PFSK-1 (cell line): ENCODE results near the gene ARHGAP15.

Experiments used
- FOXP2 ChIP-seq: optimal IDR thresholded peaks from 2 replicates; pipeline ENCODE3; 2011; ENCODE audit warnings: borderline replicate concordance, control low read depth, inconsistent platforms; ENCODE audit not compliant: insufficient read depth; ENCODE audit errors: extremely low read length, extremely low read depth
- POLR2AphosphoS5 ChIP-seq: IDR thresholded peaks from 2 replicates; pipeline ENCODE4 v1.6.1; 2012; ENCODE audit warnings: low read depth, mild to moderate bottlenecking, control low read depth, low read length, moderate library complexity
- SIN3A ChIP-seq: IDR thresholded peaks from 2 replicates; pipeline ENCODE4 v1.6.1; 2012; ENCODE audit warnings: mild to moderate bottlenecking, low read length, moderate library complexity, borderline replicate concordance; ENCODE audit not compliant: insufficient read depth
- TAF1 ChIP-seq: IDR thresholded peaks from 2 replicates; pipeline ENCODE4 v1.6.1; 2012; ENCODE audit warnings: low read length, control low read depth, borderline replicate concordance; ENCODE audit not compliant: insufficient read depth
- TF ChIP-seq, protein P1 (sequence below), 2 experiments: IDR thresholded peaks; 2 replicates each; pipeline versions ENCODE4 v1.6.1 to v1.8.0; 2011 to 2012; ENCODE audit warnings: low read depth in 2 of 2, low read length in 2 of 2, control low read depth in 1 of 2, inconsistent platforms in 1 of 2, mild to moderate bottlenecking in 1 of 2, moderate library complexity in 1 of 2; ENCODE audit not compliant: insufficient read depth in 1 of 2

The ARHGAP15 gene

DNA sequence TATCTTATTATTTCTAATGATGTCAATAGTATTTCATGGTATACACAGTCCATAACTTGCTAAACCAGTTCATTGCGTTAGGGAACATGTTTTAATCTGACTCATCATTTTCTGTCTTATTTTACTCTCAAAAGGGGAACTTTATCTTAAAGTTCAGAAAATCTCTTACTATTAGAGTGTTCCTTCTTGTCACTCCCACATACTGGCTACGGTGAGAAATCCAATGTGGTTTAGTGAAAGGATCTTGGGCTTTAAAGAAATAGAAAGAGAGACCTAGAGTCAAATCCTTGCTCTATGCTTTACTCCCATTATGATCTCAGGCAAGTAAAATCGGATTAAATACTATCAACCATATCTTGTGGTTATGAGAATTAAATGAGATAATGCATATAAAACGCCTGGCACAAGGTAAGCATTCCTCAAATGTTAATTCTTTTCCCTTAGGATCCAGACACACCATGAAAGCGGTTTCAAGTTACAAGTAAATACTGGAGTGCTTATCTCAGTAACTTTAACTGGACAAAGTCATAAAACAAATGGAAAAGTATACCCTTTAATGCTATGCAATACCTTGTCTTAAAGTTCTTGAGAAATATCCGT lies 576.0 kb downstream of the ARHGAP15 start:
- TF ChIP-seq FOXP2 (no peak), POLR2AphosphoS5 (no peak), SIN3A (no peak), TAF1 (no peak)
- TF ChIP-seq, protein P1, sequence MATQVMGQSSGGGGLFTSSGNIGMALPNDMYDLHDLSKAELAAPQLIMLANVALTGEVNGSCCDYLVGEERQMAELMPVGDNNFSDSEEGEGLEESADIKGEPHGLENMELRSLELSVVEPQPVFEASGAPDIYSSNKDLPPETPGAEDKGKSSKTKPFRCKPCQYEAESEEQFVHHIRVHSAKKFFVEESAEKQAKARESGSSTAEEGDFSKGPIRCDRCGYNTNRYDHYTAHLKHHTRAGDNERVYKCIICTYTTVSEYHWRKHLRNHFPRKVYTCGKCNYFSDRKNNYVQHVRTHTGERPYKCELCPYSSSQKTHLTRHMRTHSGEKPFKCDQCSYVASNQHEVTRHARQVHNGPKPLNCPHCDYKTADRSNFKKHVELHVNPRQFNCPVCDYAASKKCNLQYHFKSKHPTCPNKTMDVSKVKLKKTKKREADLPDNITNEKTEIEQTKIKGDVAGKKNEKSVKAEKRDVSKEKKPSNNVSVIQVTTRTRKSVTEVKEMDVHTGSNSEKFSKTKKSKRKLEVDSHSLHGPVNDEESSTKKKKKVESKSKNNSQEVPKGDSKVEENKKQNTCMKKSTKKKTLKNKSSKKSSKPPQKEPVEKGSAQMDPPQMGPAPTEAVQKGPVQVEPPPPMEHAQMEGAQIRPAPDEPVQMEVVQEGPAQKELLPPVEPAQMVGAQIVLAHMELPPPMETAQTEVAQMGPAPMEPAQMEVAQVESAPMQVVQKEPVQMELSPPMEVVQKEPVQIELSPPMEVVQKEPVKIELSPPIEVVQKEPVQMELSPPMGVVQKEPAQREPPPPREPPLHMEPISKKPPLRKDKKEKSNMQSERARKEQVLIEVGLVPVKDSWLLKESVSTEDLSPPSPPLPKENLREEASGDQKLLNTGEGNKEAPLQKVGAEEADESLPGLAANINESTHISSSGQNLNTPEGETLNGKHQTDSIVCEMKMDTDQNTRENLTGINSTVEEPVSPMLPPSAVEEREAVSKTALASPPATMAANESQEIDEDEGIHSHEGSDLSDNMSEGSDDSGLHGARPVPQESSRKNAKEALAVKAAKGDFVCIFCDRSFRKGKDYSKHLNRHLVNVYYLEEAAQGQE (IDR thresholded peaks at IDR 0.05; ENCODE audit: insufficient read depth in 1 of 2, low read depth in 2 of 2, low read length in 2 of 2): no peak

DNA sequence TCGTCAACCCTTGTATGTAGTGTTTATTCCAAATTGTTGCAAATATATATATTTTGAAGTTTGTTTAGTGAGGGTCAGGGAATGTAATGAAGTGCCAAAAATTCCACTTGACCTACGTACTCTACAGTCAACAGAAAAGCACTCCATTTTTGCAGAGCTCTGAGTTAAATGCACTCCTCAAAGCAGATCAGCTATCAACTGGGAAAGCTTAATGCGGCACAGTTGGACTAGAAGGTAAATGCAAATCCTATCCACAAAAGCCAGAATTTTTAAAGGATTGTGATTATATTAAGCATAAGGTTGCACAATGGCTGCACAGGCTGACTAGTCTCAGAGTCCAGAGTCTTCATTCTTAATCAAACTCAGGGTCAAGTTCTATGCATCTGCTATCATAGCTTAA lies 577.1 kb downstream of the ARHGAP15 start:
- TF ChIP-seq FOXP2 (no peak), TAF1 (no peak), POLR2AphosphoS5 (no peak), SIN3A (no peak)
- TF ChIP-seq, protein P1 (IDR thresholded peaks at IDR 0.05; ENCODE audit: insufficient read depth in 1 of 2, low read depth in 2 of 2, low read length in 2 of 2): no peak

DNA sequence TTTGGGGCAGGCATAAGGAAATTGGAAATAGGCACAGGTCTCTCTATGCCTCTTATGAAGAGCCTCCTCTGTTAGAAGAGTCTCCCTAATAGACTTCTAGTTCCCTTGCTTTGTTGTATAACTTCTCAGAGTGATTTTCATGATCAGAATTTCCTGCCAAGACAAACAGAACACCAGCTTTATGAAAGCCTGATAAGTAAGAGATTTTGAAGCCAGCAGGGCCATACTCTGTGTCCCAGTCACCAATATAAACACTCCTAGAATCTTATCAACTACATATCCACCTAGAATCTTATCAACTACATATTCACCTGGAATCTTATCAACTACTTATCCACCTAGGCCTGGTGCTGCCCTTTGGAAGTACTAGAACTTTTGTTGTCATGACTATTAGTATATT lies 579.5 kb downstream of the ARHGAP15 start:
- TF ChIP-seq POLR2AphosphoS5 (no peak), TAF1 (no peak), FOXP2 (no peak), SIN3A (no peak)
- TF ChIP-seq, protein P1 (IDR thresholded peaks at IDR 0.05; ENCODE audit: insufficient read depth in 1 of 2, low read depth in 2 of 2, low read length in 2 of 2): no peak

DNA sequence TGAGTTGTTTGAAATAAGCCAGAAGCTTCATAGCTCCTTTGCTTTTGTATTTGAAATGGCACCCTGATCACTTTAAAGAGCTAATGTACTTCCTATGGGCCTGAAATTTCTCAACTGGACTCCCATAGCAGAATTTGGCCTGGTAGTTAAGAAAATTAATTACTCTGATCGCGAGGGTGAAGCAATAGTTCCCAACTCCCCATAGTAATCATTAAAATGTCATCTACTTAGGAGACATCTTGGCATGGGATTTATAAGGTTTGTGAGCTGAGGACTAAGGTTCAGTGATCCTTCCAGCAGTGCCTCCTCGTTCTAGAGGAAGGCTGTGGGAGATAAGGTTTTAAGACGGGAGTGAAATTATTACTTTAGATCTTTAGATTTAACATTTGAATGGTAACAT lies 581.0 kb downstream of the ARHGAP15 start:
- TF ChIP-seq, protein P1 (IDR thresholded peaks at IDR 0.05; ENCODE audit: insufficient read depth in 1 of 2, low read depth in 2 of 2, low read length in 2 of 2): no peak
- no peak for TF ChIP-seq TAF1
- no peak for TF ChIP-seq POLR2AphosphoS5

DNA sequence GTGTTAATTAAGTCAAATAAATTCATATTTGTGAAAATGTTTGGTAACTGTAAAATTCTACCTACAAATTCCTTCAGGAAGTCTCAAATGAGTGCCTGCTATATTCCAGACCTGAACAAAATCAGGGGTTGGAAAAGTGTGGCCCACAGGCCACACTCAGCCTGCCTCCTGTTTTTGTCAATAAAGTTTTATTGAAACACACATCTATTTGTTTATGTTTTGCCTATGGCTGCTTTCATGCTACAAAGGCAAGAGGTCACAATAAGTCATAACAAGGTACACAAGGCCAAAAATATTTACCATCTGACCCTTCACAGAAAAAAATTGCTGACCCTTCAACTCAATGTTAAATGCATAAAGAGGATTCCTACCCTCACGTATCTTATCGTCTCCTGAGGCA lies 581.7 kb downstream of the ARHGAP15 start:
- TF ChIP-seq FOXP2 (no peak), POLR2AphosphoS5 (no peak), SIN3A (no peak), TAF1 (no peak)
- TF ChIP-seq, protein P1 (IDR thresholded peaks at IDR 0.05; ENCODE audit: insufficient read depth in 1 of 2, low read depth in 2 of 2, low read length in 2 of 2): no peak
